HG02885 (cell line): Measurements from ENCODE around the gene RHOC.

Source experiments
- ATAC-seq: cut with Tn5 transposase; IDR thresholded peaks from one replicate; pipeline ENCODE4 v1.9.1; 2021; ENCODE audit warnings: mild to moderate bottlenecking; ENCODE audit not compliant: unreplicated experiment, poor library complexity

The RHOC gene

DNA sequence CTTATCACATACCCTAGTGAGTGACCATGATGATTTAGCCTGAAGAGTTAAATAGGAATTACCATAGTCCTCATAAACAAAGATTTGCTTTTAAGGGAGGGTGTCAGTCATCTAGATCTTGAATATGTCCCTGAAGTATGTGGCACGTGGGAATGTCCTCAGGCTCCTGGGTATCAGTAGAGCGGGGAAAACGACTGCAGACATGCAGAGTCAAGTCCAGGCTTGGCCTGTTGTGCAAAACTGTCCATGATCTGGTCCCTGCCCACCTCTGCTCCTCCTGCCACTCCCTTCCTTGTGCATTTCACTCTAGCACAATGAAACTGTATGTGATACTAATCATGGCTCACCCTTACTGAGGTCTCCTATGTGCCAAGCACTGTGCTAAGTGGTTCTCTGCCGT is 19.6 kb downstream of the RHOC start:
- no peak for ATAC-seq

DNA sequence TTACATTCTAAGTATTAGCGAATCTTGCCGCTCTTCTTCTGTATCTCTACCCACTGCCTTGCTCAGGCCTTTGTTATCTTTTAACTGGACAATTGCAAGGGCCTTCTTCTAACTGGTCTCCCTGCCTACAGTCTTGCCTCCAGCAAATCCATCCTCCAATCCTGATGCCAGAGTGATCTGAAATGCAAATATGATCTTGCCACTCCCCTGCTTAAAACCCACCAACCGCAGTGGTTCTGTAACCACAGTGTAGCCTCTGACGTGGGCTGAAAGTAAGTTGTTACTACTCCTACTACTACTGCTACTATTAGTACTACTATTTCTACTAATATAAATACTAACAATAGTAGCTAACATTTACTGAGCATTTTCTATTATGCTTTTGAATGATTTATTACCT is 20.1 kb downstream of the RHOC start:
- ATAC-seq = no peak

DNA sequence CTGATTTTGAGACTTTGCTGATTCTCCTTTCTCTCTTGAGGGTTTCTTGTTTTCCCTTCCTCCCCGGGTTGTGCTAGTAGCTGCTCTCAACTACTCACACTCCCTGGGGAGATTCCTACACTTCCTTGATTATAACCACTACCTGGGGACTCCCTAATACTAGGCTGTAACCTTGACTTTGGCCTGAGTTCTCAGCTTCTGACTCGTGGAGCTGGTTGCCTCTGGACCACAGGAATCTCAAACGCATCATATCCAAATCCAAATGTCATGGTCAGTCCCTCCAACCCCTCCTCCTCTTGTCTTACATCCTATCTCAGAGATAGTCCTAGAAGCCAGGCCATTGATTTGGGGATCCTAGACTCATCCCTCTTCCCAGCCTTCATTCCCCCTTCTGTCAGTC is 20.5 kb downstream of the RHOC start:
- ATAC-seq = no peak

DNA sequence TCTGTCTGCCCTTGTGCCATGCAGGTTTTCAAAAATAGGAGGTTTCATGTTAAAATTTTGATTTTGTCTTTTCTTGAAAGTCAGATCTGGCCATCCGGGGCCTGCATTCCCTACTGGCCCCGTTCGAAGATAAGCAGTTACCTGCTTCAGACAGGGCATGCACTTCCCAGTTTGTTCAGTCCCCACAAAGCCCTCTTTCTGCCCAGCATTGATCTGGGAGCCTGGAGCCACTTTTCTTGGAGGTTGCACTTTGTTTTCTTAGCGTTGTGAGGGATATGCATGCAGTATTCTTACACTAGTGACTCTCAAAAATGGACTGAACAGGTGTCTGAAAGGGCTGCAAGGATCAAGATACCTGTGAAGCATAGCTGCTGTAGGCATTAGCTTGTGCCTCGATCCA is 21.0 kb downstream of the RHOC start:
- no peak for ATAC-seq

DNA sequence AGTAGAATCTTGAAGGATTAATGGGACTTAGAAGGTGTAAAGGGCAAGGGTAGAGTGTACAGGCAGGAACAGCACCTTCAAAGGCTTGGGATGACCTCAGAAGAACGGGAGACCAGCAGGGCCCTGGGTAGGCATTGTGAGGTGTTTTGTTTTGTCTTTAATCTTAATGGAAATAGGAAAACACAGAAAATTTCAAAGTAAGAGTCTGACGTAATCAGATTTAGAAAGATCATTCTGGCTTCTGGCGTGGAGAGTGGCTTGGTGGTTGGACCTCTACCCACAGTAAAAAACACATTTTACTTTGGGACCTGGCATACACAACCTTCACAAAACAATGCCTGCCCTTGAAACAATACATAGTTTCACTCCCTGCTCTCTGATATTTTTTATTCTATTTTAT is 28.3 kb downstream of the RHOC start:
- ATAC-seq = no peak

DNA sequence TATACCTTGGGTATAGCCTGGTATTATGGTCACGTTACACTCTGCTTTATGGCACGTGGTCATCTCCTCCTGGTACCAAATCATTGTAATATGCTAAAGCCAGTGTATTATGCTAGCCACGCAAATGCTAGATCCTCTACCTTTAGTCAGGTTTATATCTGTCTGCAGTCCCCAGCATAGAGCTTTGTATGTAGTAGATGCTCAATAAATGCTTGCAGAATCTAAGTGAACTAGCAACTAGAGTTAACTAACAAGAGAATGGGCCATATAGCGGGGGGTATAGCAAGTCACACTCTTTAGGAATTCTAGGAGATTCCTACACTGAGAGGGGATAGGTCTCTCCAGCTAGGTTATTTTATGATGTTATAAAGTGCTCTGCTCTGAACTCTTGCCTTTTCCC is 29.4 kb downstream of the RHOC start:
- ATAC-seq = no peak

DNA sequence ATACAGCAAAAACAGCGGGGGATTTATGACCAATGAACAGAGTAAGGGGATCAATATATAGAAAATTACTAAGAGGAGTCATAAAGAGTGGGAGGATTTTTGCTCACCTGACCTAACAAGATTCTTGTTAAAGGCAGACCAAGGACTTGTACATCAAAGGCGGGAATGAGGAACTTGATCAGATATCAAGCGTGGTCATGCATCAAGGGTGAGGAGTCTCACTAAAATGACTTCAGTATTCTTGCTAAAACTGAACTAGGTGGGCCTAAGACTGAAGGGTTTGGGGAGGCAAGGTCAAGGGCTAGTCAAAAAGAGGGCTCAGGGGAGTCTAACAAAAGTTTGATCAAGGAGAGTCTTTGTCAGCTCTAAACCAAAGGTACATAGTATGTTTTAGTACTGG is 30.4 kb downstream of the RHOC start:
- ATAC-seq = no peak

DNA sequence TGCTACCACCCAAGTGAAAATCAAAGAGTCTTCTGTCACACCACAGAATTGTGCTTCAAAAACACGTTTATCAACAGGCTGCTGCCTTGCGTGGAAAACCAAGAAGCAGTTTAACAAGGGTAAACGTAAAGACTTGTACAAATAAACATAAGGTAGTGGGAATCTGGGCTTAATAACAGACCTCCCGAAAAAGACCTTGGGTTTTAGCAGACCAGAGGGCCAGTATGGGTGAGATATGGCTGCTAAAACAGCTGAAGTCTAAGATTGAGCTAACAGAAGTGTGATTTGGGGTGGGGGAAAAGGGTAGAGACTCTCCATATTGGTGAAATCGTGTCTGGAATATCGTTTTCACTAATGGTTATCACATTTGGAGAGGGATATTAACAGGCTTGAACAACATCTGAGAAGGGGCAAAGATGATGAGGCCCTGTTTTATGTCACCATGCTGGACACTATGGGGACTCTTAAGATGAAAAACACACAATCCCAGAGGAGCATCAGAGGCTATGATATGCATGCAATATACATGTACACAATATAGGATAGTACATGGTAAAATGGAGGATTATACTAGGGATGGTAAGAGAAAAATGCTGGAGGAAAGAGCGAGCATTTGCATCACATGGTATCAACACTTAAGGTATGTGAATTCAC is 31.1 kb downstream of the RHOC start:
- ATAC-seq = no peak

DNA sequence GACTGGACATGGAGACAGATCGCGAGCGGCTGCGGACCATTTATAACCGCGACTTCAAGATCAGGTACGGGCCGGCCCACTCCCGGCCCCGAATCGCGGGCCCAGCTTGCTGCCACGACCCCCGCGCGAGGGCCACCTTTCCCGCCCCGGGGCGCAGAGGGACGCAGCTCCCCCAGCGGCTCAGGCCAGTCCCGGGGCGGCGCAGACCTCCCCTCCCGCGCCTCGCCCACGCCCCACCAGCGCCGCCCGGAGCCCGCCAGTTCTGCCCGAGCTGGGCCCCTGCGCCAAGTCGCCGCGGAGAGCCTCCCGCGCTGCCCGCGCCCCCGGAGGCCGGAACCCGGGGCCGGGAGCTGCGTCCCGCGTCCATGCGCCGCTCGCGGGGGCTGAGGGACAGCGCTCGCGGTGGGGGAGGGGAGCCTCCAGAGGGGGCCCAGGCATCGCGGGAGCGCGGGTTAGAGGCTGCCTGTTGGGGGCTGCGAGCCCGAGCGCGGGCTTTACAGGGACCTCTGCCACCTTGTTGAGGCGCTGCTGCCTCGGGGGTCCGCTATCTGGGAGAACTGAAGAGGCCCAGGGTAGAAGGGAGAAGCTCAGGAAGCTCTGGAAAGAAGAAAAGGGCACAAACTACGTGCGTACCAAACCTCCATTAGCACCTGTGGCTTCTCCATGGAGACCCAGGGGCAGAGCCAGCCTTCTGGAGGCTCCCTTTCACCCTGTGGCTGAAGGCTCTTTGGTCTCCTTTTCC is 31.8 kb downstream of the RHOC start:
- ATAC-seq = peak; percentile 55

DNA sequence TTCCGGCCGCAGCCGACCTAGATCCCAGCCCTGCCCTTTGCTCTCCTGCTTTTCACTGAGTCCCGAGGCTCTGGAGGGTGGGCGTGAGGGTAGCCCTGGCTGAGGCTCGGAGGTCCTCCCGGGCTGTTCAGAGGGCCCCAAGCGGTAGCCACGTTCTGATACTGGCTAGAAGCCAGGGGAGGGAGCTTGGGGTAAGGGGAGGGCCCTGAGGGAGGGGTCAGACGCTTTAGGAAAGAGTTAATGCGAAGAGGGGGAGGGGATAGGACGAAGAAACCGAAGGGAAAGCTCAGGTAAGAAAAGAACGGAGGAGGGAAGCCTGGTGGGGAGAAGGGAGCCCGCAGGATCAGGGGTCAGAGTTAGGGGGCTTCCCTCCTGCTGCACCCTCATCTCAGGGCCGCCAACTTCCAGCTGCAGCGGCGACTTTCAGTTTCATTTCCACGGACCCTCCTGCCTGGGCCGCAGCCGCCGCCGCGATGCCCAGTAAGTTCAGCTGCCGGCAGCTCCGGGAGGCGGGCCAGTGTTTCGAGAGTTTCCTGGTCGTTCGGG is 32.4 kb downstream of the RHOC start, which contains the start of gene MOV10:
Gene MOV10, plus strand, starts transcription at position 220 of the 546 bp plus-strand sequence. Its CDS starts 254 bp downstream, at position 474.
- ATAC-seq = peak; percentile 68

DNA sequence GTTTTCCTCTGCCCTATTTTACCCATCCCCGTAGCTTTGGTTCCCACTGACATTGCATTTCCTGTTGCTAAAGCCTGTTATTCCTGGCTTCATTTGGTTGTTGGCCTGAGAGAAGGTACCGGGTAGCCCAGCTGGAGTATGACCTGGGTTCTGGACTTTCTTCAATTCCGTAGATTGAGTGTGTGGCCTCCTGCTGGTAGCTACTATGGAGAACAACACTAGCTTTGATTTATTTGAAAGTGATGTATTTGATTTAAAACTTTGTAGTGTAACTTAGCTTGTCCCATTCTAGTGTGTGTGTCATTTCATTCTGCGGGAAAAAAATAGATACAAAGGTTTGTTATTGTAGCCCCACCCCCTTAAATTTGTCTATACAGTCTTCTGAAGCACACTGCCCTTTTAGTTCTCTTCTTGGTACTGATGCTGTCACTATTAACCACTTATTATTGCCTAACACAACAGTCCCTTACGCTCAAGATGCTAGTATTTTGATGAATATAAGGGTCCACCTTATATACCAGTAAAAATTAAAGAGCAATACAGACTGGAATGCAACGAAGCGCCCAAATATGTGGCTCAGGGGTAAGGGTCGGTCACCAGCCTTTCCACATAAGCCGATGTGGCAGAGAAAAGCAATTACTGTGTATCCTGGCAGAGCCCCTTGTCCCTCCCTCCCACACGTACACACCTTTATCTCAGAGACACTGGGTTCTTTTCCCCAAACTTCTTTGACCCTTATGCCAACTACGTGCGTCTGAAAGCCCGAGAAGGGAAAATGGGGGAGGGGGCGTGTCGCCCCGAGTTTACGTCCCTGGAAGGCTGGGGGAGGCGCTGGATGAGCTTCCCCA is 33.1 kb downstream of the RHOC start:
- ATAC-seq = peak; percentile 7

DNA sequence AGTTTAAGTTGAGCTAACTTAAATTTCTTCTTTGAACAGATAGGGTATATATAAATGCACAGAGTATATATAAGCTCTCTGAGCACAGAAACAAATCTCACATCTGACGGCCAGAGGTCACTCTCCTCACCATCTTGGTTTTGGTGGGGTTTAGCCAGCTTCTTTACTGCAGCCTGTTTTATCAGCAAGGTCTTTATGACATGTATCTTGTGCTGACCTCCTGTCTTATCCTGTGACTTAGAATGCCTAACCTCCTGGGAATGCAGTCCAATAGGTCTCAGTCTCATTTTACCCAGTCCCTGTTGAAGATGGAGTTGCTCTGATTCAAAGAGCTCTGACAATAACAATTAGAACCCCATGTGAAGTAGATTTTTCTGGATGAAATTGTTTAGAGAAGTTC is 34.1 kb downstream of the RHOC start:
- no peak for ATAC-seq

DNA sequence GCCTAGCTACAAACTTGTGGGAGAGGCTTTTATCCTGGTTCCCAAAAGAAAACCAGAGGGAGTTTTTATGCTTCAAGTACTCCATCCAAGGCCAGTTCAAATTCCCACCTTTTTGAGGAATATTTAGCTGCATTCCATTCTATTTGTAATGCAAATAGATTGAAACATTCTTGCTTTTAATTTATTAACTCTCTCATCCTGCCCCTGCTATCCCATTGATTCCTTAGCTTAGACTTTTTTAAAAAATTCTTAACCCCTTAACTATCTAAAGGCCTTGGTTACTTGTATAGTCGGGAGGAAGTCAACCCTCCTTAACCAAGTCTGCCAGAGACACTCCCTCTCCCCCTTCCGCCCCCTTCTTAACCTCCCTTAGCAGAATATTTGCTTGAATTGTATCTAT is 34.9 kb downstream of the RHOC start:
- no peak for ATAC-seq

DNA sequence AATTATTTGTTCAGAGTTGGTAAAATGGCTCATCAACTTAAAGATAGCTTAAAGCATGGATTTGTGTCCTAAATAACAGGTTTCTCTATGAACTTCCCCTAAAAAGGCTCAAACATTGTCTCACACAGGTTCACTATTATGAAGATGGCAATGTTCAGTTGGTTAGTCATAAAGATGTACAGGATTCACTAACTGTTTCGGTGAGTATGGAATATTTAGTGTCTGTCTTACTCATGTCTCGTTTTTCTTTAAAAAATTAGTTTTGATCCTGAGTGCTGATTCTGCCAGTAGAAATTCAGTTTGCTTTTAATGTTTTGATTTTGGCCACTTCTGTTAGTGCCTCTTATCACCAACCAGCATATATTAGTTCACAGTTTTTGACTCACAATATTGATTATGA is 40.0 kb downstream of the RHOC start:
- ATAC-seq = no peak

DNA sequence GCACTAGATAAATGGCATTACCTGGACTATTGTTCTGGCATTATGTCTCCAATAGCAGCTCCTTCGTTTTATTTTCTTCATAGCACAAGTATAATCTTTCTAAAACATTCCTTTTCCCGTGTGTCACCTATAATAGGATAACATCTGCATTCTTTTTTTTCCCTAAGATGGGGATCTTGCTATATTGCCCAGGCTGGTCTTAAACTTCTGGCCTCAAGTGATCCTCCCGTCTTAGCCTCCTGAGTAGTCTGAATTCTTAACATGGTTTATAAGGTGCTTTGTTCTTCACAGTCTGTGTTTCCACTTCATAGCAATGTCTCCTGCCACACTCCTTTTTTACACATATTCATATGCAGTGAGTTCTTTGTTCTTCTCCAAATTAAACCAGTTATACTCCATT is 41.1 kb downstream of the RHOC start:
- no peak for ATAC-seq

DNA sequence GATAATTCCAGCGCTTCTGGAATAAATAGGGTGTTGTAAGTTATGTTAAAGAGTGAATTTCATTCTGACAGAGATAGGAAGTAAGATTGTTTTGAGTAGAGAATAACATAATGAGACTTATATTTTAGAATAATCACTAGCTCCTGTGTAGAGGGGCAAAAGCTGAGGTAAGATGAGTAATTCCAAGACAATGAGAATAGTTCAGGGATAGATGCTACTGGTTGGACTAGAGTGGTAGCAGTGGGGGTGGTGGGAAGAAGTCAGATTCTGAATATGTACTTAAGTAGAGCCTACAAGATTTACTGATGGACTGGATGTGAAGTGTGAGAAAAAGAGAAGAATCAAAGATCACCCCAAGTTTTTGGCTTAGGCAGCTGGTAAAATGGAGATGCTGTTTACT is 55.7 kb downstream of the RHOC start:
- ATAC-seq = no peak
